ENCODE measurements around the gene SYT12.

Gene SYT12

GRCh38 chr11:67098799-67099429 is 76.0 kb downstream of the SYT12 start:
- no peak for TF ChIP-seq CTCF (conservative IDR thresholded peaks at IDR 0.05; ENCODE audit: low read depth, low read length)
- H3K4me3 ChIP-seq (ENCODE audit: low read depth, low read length), result no peak overlapping the region
- no peak for DNase-seq (ENCODE audit: low read depth)

DNA sequence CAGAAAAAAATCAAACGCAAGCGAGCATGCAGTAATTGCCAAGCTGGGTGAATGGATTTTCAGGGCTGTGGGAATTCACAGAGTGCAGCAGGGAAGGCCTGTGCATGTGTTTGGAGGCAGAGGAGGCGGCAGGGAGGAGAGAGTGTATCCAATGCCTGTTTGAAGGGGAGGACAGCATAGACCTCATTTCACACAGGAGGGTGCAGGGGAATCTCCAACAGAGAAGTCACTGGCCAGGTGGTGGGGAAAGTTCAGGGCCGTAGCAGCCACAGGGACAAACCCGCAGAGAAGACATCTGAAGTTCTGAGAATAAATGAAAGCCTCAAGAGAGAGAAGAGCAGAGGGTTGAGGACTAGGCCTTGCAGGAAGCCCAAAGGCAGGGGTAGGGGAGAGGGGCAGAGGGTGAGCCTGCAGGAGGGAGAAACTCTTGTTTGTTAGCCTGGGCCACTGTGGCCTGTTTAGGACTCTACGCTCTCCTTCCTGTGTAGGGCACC is 76.9 kb downstream of the SYT12 start:
- DNase-seq (ENCODE audit: low read depth), result no peak
- TF ChIP-seq CTCF (conservative IDR thresholded peaks at IDR 0.05; ENCODE audit: low read depth, low read length), result no peak

More for the DNA sequence above, 76.9 kb downstream of the SYT12 start:
- H3K4me3 ChIP-seq (ENCODE audit: low read depth, low read length), result no peak overlapping the region

Measured in choroid plexus epithelial cell (primary cell).